HEK293 (cell line): Measurements from ENCODE around the gene CCDC12.

Experiments
- MZF1 ChIP-seq: fragments of 450-650 bp; formaldehyde crosslinking; IDR thresholded peaks from 2 replicates; pipeline ENCODE4 v1.5.1; 2017; ENCODE audit warnings: missing biosample characterization, missing genetic modification characterization, borderline replicate concordance
- ZNF169 ChIP-seq: fragments of 450-650 bp; formaldehyde crosslinking; IDR thresholded peaks from 2 replicates; pipeline ENCODE4 v1.5.1; 2016; ENCODE audit warnings: missing biosample characterization, missing genetic modification characterization
- ZNF221 ChIP-seq: fragments of 450-650 bp; formaldehyde crosslinking; IDR thresholded peaks from 2 replicates; pipeline ENCODE4 v1.5.1; 2017; ENCODE audit warnings: missing biosample characterization, missing genetic modification characterization, borderline replicate concordance
- ZNF274 ChIP-seq, 2 experiments: fragments of 200-500 bp in 1 of 2; fragments of 450-650 bp in 1 of 2; sonication (Bioruptor generic) in 1 of 2; formaldehyde crosslinking in 1 of 2; IDR thresholded peaks; 2 replicates each; pipeline versions ENCODE4 v1.5.1 to v1.6.1; 2014 to 2016; ENCODE audit warnings: borderline replicate concordance in 1 of 2, inconsistent platforms in 1 of 2, low read length in 1 of 2, missing biosample characterization in 1 of 2, missing genetic modification characterization in 1 of 2
- ZNF341 ChIP-seq: fragments of 450-650 bp; formaldehyde crosslinking; IDR thresholded peaks from 2 replicates; pipeline ENCODE4; 2016; ENCODE audit warnings: low read depth, missing biosample characterization, missing genetic modification characterization
- ZNF366 ChIP-seq: fragments of 450-650 bp; formaldehyde crosslinking; conservative IDR thresholded peaks from 2 replicates; pipeline ENCODE4 v1.5.1; 2016; ENCODE audit warnings: missing biosample characterization, missing genetic modification characterization
- ZNF747 ChIP-seq: fragments of 450-650 bp; formaldehyde crosslinking; IDR thresholded peaks from 2 replicates; pipeline ENCODE4 v1.5.1; 2016; ENCODE audit warnings: missing biosample characterization, missing genetic modification characterization
- ZNF776 ChIP-seq: fragments of 450-650 bp; formaldehyde crosslinking; IDR thresholded peaks from 2 replicates; pipeline ENCODE4 v1.5.0; 2017; ENCODE audit warnings: missing biosample characterization, missing genetic modification characterization, borderline replicate concordance

GRCh38 chr3:46966811-46967210, 9.7 kb downstream of the CCDC12 start:
- no peak for TF ChIP-seq ZNF341 (tag by site-specific recombination)
- no peak for TF ChIP-seq ZNF747 (tag by site-specific recombination)
- no peak for TF ChIP-seq ZNF776 (tag by site-specific recombination)
- no peak for TF ChIP-seq ZNF221 (tag by site-specific recombination)
- no peak for TF ChIP-seq ZNF366 (tag by site-specific recombination)
- TF ChIP-seq ZNF274 (IDR thresholded peaks at IDR 0.05; ENCODE audit: low read length): no peak
- TF ChIP-seq ZNF274 (tag by site-specific recombination; IDR thresholded peaks at IDR 0.05; ENCODE audit: borderline replicate concordance): no peak
- TF ChIP-seq MZF1 (tag by site-specific recombination): no peak
- no peak for TF ChIP-seq ZNF169 (tag by site-specific recombination)
